ENCODE results near the gene RASSF5.

Gene RASSF5

DNA sequence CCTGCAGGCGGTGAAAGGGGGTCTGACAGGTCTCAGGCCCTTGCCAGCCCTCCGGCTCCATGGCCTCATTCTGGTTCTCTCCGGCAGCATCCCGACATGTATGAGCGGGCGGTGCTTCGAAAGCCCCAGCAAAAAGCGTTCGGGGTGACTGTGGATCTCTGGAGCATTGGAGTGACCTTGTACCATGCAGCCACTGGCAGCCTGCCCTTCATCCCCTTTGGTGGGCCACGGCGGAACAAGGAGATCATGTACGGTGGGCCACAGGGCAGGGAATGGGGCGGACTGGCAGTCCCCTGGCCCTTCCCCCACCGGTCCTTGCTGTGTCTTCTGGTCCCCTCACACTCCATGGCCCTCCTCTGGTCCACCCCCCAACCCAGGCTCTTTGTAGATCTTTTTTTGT lies 30.7 kb upstream of the RASSF5 start:
- H3K36me3 ChIP-seq (ENCODE audit: insufficient read depth, insufficient read length, low read length), result peaks cover 67% of the 10 kb centered on the region
- DNase-seq (ENCODE audit: low read depth, low spot score), result no peak
- H3K4me1 ChIP-seq (ENCODE audit: insufficient read depth, insufficient read length), result peaks cover 21% of the 10 kb centered on the region
- no peaks in the 10 kb centered on the region; the same call in 1 of the 2 replicates for H3K9me3 ChIP-seq (ENCODE audit: insufficient read depth, low read length)
- TF ChIP-seq SUZ12 (IDR thresholded peaks at IDR 0.05; ENCODE audit: extremely low read depth, insufficient read depth, insufficient read length) (no peak), YY1 (IDR thresholded peaks at IDR 0.05; ENCODE audit: insufficient read depth, insufficient read length) (no peak), ZNF274 (IDR thresholded peaks at IDR 0.05; ENCODE audit: low read depth, low read length) (no peak)
- H3K9ac ChIP-seq (ENCODE audit: insufficient read length, low read depth), result no peak overlapping the region
- H3K4me3 ChIP-seq (ENCODE audit: insufficient read length, low read depth), result no peak overlapping the region
- H3K27me3 ChIP-seq (ENCODE audit: insufficient read depth, insufficient read length), result no peaks in the 10 kb centered on the region

DNA sequence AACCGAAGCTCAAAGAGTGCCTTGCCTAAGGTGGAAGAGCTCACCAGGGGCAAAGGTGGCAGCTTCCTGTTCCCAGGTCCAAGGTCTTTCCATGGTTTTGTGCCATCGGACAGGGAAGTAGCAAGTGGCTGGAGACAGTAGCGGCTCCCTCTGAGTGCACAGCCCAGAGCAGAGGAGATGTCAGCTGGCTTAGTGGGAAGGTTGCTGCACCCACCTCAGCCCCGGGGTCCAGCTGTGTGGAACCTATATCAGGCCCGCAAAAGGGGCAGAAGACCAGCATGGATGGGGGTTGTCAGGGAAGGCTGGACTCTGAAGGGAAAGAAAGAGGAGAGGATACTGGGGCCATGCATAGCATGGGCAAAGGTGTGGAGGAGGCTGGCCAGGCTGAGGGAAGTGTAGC lies 30.2 kb upstream of the RASSF5 start:
- Histone ChIP-seq H3K4me3 (ENCODE audit: insufficient read length, low read depth) (no peak overlapping the region), H3K27me3 (ENCODE audit: insufficient read depth, insufficient read length) (no peaks in the 10 kb centered on the region), H3K9ac (ENCODE audit: insufficient read length, low read depth) (no peak overlapping the region), H3K4me1 (ENCODE audit: insufficient read depth, insufficient read length) (peaks cover 21% of the 10 kb centered on the region), H3K36me3 (ENCODE audit: insufficient read depth, insufficient read length, low read length) (peaks cover 69% of the 10 kb centered on the region), H3K9me3 (ENCODE audit: insufficient read depth, low read length) (no peaks in the 10 kb centered on the region; the same call in 1 of the 2 replicates)
- no peak for TF ChIP-seq SUZ12 (IDR thresholded peaks at IDR 0.05; ENCODE audit: extremely low read depth, insufficient read depth, insufficient read length)
- no peak for TF ChIP-seq YY1 (IDR thresholded peaks at IDR 0.05; ENCODE audit: insufficient read depth, insufficient read length)
- no peak for TF ChIP-seq ZNF274 (IDR thresholded peaks at IDR 0.05; ENCODE audit: low read depth, low read length)
- DNase-seq (ENCODE audit: low read depth, low spot score), result no peak

DNA sequence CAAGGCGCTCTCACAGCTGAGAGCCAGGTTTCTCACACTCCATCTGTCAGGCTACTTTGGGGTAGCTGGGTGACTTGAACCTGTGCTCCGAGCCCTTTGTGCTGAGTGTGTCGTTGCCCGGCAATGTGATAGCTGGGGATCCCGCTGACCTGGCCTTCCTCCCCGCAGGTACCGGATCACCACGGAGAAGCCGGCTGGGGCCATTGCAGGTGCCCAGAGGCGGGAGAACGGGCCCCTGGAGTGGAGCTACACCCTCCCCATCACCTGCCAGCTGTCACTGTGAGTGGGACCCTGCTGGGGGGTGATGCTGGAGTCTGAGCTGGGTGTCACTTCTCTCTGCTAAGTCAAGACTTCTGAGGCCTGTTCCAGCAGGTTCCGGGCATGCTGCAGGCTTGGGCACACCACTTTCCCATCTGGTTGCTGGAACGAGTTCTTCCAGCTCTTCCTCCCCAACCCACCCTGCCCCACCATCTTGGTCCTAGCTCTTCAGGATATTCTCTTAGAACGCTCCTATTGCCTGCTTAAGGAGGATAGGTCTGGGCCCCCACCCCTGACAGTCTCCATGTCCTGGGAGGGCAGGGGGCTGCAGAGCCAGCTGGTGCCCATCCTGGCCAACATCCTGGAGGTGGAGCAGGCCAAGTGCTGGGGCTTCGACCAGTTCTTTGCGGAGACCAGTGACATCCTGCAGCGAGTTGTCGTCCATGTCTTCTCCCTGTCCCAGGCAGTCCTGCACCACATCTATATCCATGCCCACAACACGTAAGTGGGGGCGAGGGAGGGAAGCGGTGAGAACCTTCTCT lies 29.6 kb upstream of the RASSF5 start:
- no peak for DNase-seq (ENCODE audit: low read depth, low spot score)
- no peak overlapping the region for H3K4me3 ChIP-seq (ENCODE audit: insufficient read length, low read depth)
- H3K4me1 ChIP-seq (ENCODE audit: insufficient read depth, insufficient read length), result peaks cover 14% of the 10 kb centered on the region
- H3K36me3 ChIP-seq (ENCODE audit: insufficient read depth, insufficient read length, low read length), result peaks cover 76% of the 10 kb centered on the region
- H3K9me3 ChIP-seq (ENCODE audit: insufficient read depth, low read length), result no peaks in the 10 kb centered on the region; the same call in 1 of the 2 replicates
- TF ChIP-seq ZNF274 (IDR thresholded peaks at IDR 0.05; ENCODE audit: low read depth, low read length) (no peak), YY1 (IDR thresholded peaks at IDR 0.05; ENCODE audit: insufficient read depth, insufficient read length) (no peak), SUZ12 (IDR thresholded peaks at IDR 0.05; ENCODE audit: extremely low read depth, insufficient read depth, insufficient read length) (no peak)
- H3K9ac ChIP-seq (ENCODE audit: insufficient read length, low read depth), result no peak overlapping the region
- no peaks in the 10 kb centered on the region for H3K27me3 ChIP-seq (ENCODE audit: insufficient read depth, insufficient read length)

DNA sequence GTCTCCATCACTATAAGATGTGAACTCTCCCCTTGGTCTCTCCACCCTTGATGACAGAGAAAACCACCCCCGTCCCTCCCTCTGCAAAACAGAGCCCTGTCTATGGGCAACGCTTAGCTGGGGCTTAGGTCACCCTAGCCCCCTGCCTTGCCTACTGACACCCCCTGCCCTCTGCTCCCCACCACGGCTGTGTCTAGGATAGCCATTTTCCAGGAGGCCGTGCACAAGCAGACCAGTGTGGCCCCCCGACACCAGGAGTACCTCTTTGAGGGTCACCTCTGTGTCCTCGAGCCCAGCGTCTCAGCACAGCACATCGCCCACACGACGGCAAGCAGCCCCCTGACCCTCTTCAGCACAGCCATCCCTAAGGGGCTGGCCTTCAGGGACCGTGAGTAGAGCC lies 28.6 kb upstream of the RASSF5 start:
- Histone ChIP-seq H3K36me3 (ENCODE audit: insufficient read depth, insufficient read length, low read length) (peaks cover 79% of the 10 kb centered on the region), H3K4me3 (ENCODE audit: insufficient read length, low read depth) (no peak overlapping the region), H3K4me1 (ENCODE audit: insufficient read depth, insufficient read length) (peaks cover 10% of the 10 kb centered on the region), H3K9me3 (ENCODE audit: insufficient read depth, low read length) (no peaks in the 10 kb centered on the region; the same call in 1 of the 2 replicates), H3K27me3 (ENCODE audit: insufficient read depth, insufficient read length) (no peaks in the 10 kb centered on the region), H3K9ac (ENCODE audit: insufficient read length, low read depth) (no peak overlapping the region)
- DNase-seq (ENCODE audit: low read depth, low spot score), result no peak
- TF ChIP-seq ZNF274 (IDR thresholded peaks at IDR 0.05; ENCODE audit: low read depth, low read length) (no peak), SUZ12 (IDR thresholded peaks at IDR 0.05; ENCODE audit: extremely low read depth, insufficient read depth, insufficient read length) (no peak), YY1 (IDR thresholded peaks at IDR 0.05; ENCODE audit: insufficient read depth, insufficient read length) (no peak)

DNA sequence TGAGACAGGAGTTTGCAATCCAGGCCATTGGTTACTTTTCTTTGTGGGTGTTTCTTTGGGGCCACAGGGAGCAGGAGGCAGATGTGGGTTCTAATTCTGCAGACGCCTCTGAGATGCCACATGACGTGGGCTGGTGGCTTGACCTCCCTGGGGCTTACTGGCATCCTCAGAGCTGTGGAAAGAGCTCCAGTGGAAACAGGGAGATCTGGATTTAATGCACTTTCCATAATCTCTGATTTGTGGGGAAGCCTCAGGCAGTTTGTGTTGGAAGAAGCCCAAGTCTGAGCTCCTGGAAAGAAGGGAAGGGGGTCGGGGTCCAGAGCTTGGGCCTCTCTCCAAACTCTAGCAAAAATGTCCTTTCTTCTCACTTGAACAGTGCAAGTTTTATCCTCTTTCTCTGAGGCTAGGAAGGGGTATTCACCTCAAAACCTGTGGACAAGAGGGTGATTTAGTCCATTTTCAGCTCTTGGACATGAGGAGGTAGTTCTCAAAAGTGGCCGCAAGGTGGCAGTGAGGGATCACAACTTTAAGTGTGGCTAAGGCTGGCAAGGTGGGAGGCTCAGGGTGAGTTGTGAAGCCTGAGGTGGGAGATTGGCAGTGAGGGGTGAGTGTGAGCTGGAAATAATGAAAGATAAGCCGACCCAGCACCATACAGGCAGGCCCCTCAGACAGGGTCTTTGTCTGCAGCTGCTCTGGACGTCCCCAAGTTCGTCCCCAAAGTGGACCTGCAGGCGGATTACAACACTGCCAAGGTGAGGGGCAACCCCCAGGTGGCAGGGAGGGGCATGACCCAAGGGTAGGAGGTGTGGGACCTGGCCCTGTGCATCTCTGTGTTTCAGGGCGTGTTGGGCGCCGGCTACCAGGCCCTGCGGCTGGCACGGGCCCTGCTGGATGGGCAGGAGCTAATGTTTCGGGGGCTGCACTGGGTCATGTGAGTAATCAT lies 27.9 kb upstream of the RASSF5 start:
- peaks cover 10% of the 10 kb centered on the region for H3K4me1 ChIP-seq (ENCODE audit: insufficient read depth, insufficient read length)
- no peak for TF ChIP-seq YY1 (IDR thresholded peaks at IDR 0.05; ENCODE audit: insufficient read depth, insufficient read length)
- TF ChIP-seq ZNF274 (IDR thresholded peaks at IDR 0.05; ENCODE audit: low read depth, low read length), result no peak
- no peak for TF ChIP-seq SUZ12 (IDR thresholded peaks at IDR 0.05; ENCODE audit: extremely low read depth, insufficient read depth, insufficient read length)
- H3K27me3 ChIP-seq (ENCODE audit: insufficient read depth, insufficient read length), result no peaks in the 10 kb centered on the region
- peak overlapping the region; percentile 14 for H3K9ac ChIP-seq (ENCODE audit: insufficient read length, low read depth)
- no peak overlapping the region for H3K4me3 ChIP-seq (ENCODE audit: insufficient read length, low read depth)
- H3K36me3 ChIP-seq (ENCODE audit: insufficient read depth, insufficient read length, low read length), result peaks cover 77% of the 10 kb centered on the region
- H3K9me3 ChIP-seq (ENCODE audit: insufficient read depth, low read length), result no peaks in the 10 kb centered on the region; the same call in 1 of the 2 replicates
- DNase-seq (ENCODE audit: low read depth, low spot score), result peak; percentile 85

DNA sequence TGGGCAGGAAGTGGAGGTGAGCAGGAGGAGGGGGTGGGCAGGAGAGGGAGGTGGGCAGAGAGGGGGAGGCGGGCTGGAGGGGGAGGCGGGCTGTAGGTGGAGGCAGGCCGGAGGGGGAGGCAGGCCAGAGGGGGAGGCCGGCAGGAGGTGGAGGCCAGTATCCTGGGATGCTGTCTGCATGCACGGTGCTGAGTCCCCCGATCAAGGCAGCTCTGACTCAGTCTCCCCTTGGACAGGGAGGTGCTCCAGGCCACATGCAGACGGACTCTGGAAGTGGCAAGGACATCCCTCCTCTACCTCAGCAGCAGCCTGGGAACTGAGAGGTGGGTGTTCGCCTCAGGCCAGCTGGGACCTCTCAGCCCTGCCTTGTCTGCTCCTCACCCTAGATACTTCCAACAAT lies 27.1 kb upstream of the RASSF5 start:
- Histone ChIP-seq H3K4me3 (ENCODE audit: insufficient read length, low read depth) (no peak overlapping the region), H3K27me3 (ENCODE audit: insufficient read depth, insufficient read length) (no peaks in the 10 kb centered on the region), H3K36me3 (ENCODE audit: insufficient read depth, insufficient read length, low read length) (peaks cover 77% of the 10 kb centered on the region), H3K9me3 (ENCODE audit: insufficient read depth, low read length) (no peaks in the 10 kb centered on the region; the same call in 1 of the 2 replicates), H3K9ac (ENCODE audit: insufficient read length, low read depth) (no peak overlapping the region), H3K4me1 (ENCODE audit: insufficient read depth, insufficient read length) (peaks cover 10% of the 10 kb centered on the region)
- TF ChIP-seq YY1 (IDR thresholded peaks at IDR 0.05; ENCODE audit: insufficient read depth, insufficient read length) (no peak), ZNF274 (IDR thresholded peaks at IDR 0.05; ENCODE audit: low read depth, low read length) (no peak), SUZ12 (IDR thresholded peaks at IDR 0.05; ENCODE audit: extremely low read depth, insufficient read depth, insufficient read length) (no peak)
- no peak for DNase-seq (ENCODE audit: low read depth, low spot score)
